D721Med (cell line): ENCODE measurements around the gene KLHL6.

Experiments
- DNase-seq: peaks from one replicate; pipeline ENCODE4 v3.0.0; 2011; ENCODE audit warnings: low spot score; ENCODE audit not compliant: insufficient read length
- FAIRE-seq: peaks from 2 replicates; lab custom pipeline; 2011; peaks lifted over from hg19 to GRCh38; lab: Jason Lieb, UNC
- TF ChIP-seq, protein P1 (sequence below): IDR thresholded peaks from 2 replicates; pipeline ENCODE4 v1.5.1; 2012; ENCODE audit warnings: mild to moderate bottlenecking, control low read depth; ENCODE audit not compliant: insufficient read depth; ENCODE audit errors: missing control alignments

The KLHL6 gene

DNA sequence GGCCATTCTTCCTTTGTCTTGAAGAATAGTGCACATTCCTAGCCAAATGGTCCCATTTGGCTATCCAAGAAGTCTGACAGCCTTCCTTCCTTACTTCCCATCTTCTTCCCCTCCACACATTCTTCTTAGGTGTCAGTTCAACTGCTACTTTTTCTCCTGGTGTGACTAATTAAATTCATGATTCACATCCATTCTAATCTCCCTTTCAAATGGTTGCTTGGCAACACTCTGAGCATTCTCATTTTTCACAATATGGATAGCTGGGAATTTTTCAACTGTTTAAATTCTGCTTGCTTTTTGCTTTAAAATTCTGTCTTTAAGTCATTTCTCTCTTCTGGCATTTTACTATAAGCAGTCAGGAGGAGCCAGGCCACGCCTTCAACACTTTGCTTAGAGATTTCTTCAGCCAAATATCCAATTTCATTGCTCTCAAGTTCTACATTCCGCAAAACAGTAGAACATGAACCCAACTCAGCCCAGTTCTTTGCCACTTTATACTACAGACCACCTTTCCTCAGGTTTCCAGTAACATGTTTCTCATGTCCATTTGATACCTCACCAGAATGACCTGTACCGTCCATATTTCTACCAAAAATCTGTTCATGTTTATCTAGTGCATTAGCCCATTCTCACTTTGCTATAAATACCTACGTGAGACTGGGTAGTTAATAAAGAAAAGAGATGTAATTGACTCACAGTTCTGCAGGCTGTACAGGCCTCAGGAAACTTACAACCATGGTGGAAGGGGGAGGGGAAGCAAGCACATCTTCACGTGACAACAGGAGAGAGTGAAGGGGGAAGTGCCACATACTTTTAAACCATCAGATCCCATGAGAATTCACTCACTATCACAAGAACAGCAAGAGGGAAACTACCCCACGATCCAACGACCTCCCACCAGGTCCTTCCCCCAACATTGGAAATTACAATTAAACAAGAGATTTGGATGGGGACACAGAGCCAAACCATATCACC is 95.1 kb downstream of the KLHL6 start:
- FAIRE-seq (no peak), DNase-seq (no peak)

DNA sequence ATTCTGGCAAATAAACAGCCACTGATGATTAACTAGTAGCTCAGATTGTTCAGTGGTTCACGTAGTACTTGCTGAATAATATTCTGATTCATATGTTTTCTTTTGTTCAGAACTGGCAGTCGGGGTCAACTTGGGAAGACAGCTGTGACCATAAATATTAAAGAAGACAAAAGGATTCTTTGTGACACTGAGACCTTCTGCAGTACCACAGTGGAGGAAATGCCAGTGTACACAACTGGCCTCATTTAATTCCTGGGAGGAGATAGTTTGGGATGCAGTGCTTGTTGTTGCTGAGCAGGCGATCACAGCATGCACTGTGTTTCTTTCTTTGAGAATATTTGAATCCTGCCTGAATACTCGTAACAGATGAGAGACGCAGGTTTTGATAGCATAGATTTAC is 100.4 kb downstream of the KLHL6 start:
- DNase-seq = no peak
- FAIRE-seq = no peak
- TF ChIP-seq, protein P1, sequence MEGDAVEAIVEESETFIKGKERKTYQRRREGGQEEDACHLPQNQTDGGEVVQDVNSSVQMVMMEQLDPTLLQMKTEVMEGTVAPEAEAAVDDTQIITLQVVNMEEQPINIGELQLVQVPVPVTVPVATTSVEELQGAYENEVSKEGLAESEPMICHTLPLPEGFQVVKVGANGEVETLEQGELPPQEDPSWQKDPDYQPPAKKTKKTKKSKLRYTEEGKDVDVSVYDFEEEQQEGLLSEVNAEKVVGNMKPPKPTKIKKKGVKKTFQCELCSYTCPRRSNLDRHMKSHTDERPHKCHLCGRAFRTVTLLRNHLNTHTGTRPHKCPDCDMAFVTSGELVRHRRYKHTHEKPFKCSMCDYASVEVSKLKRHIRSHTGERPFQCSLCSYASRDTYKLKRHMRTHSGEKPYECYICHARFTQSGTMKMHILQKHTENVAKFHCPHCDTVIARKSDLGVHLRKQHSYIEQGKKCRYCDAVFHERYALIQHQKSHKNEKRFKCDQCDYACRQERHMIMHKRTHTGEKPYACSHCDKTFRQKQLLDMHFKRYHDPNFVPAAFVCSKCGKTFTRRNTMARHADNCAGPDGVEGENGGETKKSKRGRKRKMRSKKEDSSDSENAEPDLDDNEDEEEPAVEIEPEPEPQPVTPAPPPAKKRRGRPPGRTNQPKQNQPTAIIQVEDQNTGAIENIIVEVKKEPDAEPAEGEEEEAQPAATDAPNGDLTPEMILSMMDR = no peak

More for the DNA sequence above, 95.1 kb downstream of the KLHL6 start:
- TF ChIP-seq, protein P1 = no peak

DNA sequence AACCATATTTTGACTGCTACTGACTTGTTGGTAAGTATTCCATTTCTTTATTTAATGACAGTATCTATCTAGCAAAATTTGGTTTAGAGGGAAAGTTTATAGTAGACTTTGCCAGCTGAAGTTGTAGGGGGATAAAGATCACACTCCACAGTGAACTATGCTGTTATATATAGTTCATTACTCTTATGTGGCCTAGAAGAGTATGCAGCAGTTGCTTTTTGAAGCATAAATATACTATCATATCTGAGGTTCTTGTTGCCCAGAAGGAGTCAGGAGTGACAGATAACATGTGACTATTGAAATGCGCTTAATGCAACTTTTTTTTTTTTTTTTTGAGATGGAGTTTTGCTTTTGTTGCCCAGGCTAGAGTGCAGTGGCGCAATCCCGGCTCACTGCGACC is 101.4 kb downstream of the KLHL6 start:
- TF ChIP-seq, protein P1 = no peak
- FAIRE-seq (no peak), DNase-seq (no peak)

DNA sequence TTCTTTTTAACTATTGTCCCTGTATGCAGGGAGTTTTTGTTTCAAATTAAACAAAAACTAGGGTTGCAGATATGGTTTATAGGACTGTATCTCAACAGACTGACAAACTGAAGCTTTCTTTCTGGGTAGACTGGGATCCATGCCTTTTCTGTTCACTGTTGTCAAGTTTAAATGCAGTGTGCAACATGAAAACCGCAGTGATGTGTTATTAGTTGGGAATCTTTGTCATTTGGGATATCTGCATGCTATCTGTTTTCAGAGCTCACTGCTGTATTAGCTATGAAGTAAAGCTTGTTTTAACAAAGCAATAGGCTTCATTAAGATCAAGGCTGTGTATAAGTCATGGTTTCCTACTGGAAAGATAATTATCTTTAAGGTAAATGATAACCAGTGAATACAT is 105.7 kb downstream of the KLHL6 start:
- FAIRE-seq = no peak
- DNase-seq = no peak
- TF ChIP-seq, protein P1 = no peak

DNA sequence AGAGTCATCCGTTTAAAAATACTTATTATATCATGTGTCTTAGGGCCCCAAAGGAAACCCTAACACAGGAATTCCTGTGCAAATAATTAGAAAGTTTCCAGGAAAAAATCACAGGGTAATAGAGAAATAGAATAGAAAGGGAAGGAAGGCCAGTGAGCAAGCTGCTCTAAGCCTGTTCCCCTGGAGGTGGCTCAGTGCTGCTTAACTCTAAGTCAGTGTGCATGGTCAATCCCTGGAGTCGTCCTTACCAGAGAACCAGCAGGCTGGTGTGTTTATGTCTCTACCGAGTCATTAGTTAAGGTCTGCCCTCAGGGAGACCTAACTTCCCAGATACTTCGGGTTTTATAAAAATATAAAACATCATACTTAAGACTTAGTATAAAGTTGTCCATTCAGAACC is 106.1 kb downstream of the KLHL6 start:
- DNase-seq (no peak), FAIRE-seq (no peak)
- TF ChIP-seq, protein P1 = no peak

DNA sequence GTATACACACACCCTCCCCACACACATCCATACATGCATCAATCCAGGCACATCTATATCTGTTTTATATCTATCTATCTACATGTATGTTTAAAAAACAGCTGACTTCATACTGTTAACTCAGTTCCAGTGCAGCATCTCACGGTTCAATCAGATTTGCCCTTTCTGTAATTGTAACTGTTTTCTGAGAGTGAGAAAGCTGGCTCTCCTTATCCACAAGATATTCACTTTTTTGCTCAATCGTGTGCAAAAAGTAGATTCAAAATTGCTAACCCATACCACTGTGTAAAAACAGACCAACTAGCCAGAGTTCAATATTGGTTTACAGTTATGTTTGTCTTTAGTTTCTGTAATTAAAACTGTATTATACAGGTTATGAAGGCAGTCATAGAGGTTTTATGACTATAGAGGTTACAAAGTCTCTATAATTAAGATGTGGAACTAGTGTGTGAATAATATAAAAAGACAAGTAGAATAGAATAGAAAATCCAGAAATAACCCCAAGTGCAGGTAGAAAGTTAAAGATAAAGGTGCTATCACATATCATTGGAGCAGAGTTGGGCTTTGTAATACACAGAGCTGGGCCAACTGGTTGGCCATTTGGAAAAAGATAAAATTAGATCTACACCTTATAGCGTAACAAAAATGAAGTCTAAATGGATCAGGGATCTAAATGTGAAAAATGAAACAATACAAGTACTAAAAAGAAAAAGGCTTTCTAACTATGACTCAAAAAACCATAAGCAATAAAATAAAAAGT is 107.0 kb downstream of the KLHL6 start:
- no peak for FAIRE-seq
- TF ChIP-seq, protein P1 = no peak
- no peak for DNase-seq
